ENCODE data around the gene ARHGAP42. TPM values are rescaled to one million over a fixed set of nuclear protein-coding genes. Genes with fewer than 3 reads are reported as not detected.
A peak's percentile ranks its signal among the peaks of the same experiment; 100 is the strongest.

ARHGAP42 gene
- 10 to 100 TPM in 1 of 2 donors, 1 to 10 TPM in 1; 9.8 to 12.1 TPM for total RNA-seq
- polyA plus RNA-seq (ENCODE audit: insufficient read depth, low read depth, low replicate concordance), result 10.4 TPM
- long read RNA-seq, donor 1, transcript ARHGAP42-202 (1 exons, 1,855 nt), result major isoform, 6 of 14 reads
- long read RNA-seq, donor 1, partial matches to known transcripts, result 8 of 14 reads
- long read RNA-seq, donor 1, other reads (novel, unspliced or antisense), result 0 of 14 reads
- long read RNA-seq, donor 2, full-length matches to known transcripts, result 6 of 6 reads
- long read RNA-seq, donor 2, partial matches to known transcripts, result 0 of 6 reads
- long read RNA-seq, donor 2, other reads (novel, unspliced or antisense), result 0 of 6 reads

- Histone ChIP-seq H3K9me3 (no peaks in the 10 kb centered on the region), H3K4me3 (peak within 1 kb of the TSS; percentile 76 to 77), H3K27me3 (no peaks in the 10 kb centered on the region), H3K36me3 (ENCODE audit: low read depth, missing control alignments) (no peaks in the 10 kb centered on the region), H3K4me1 (no peaks in the 10 kb centered on the region), H3K27ac (peak within 1 kb of the TSS; percentile 79 to 82)
- TF ChIP-seq POLR2A (IDR thresholded peaks at IDR 0.05) (no peak), CTCF (IDR thresholded peaks at IDR 0.05) (no peak)
- intact Hi-C loops (cut with DNase I; ENCODE audit: low total_unique reads), result loop anchor here (10.0 kb wide), 1 partner anchor 168 kb away; no protein-coding TSS in a partner anchor
- peak; percentile 78 for DNase-seq
- WGBS, 2 donors, result 1 to 2% methylated on average over 9 to 52 of the region's 80 CpGs
These were observed at the start of gene ARHGAP42 for GRCh38 chr11:100687054-100687629. TSS of gene ARHGAP42 (plus strand) at chr11:100687288. CDS start at chr11:100687679, 391 bp downstream.

GRCh38 chr11:100637706-100638105 is 49.4 kb upstream of the ARHGAP42 start:
- TF ChIP-seq POLR2A (IDR thresholded peaks at IDR 0.05) (no peak), CTCF (IDR thresholded peaks at IDR 0.05) (no peak)
- H3K4me3 ChIP-seq, result no peak overlapping the region
- no peak overlapping the region for H3K27ac ChIP-seq
- H3K27me3 ChIP-seq, result no peaks in the 10 kb centered on the region
- no peak for DNase-seq
- peaks cover 9% of the 10 kb centered on the region for H3K4me1 ChIP-seq
- intact Hi-C loops (cut with DNase I; ENCODE audit: low total_unique reads), result no loop called here
- no peaks in the 10 kb centered on the region for H3K36me3 ChIP-seq (ENCODE audit: low read depth, missing control alignments)
- no peaks in the 10 kb centered on the region for H3K9me3 ChIP-seq
- 43 to 52% methylated on average over 10 of the region's 10 CpGs for WGBS, 2 donors

- no peaks in the 10 kb centered on the region for H3K27me3 ChIP-seq
- H3K9me3 ChIP-seq, result no peaks in the 10 kb centered on the region
- WGBS, 2 donors, result 59 to 74% methylated on average over 1 of the region's 1 CpG
- H3K27ac ChIP-seq, result peak overlapping the region in 1 of 2 donors; percentile 52
- no peak for DNase-seq
- no peak overlapping the region for H3K4me3 ChIP-seq
- peaks cover 2% of the 10 kb centered on the region for H3K4me1 ChIP-seq
- intact Hi-C loops (cut with DNase I; ENCODE audit: low total_unique reads), result no loop called here
- TF ChIP-seq CTCF (IDR thresholded peaks at IDR 0.05) (no peak), POLR2A (IDR thresholded peaks at IDR 0.05) (no peak)
- H3K36me3 ChIP-seq (ENCODE audit: low read depth, missing control alignments), result no peaks in the 10 kb centered on the region
These were observed 48.4 kb upstream of the ARHGAP42 start for GRCh38 chr11:100638648-100639047.

- no peaks in the 10 kb centered on the region for H3K9me3 ChIP-seq
- TF ChIP-seq CTCF (IDR thresholded peaks at IDR 0.05) (no peak), POLR2A (IDR thresholded peaks at IDR 0.05) (no peak)
- DNase-seq, result peak; percentile 36
- no peaks in the 10 kb centered on the region for H3K36me3 ChIP-seq (ENCODE audit: low read depth, missing control alignments)
- no peak overlapping the region for H3K4me3 ChIP-seq
- intact Hi-C loops (cut with DNase I; ENCODE audit: low total_unique reads), result no loop called here
- WGBS, 2 donors, result 17 to 28% methylated on average over 9 of the region's 9 CpGs
- H3K27ac ChIP-seq, result peak overlapping the region in 1 of 2 donors; percentile 52
- no peaks in the 10 kb centered on the region for H3K27me3 ChIP-seq
- H3K4me1 ChIP-seq, result no peaks in the 10 kb centered on the region
These were observed 47.9 kb upstream of the ARHGAP42 start for GRCh38 chr11:100639140-100639539.

Data from testis (tissue), 5 donors.